22Rv1 (cell line): ENCODE measurements around the gene SIGLEC10.

ENCODE experiments used
- CTCF ChIP-seq: fragments of 450-650 bp; IDR thresholded peaks from 2 replicates; pipeline ENCODE4 v1.5.1; 2017; ENCODE audit warnings: mild to moderate bottlenecking
- ZFX ChIP-seq: fragments of 450-650 bp; IDR thresholded peaks from 2 replicates; pipeline ENCODE4 v1.6.1; 2017; ENCODE audit warnings: antibody characterized with exemption, borderline replicate concordance

DNA sequence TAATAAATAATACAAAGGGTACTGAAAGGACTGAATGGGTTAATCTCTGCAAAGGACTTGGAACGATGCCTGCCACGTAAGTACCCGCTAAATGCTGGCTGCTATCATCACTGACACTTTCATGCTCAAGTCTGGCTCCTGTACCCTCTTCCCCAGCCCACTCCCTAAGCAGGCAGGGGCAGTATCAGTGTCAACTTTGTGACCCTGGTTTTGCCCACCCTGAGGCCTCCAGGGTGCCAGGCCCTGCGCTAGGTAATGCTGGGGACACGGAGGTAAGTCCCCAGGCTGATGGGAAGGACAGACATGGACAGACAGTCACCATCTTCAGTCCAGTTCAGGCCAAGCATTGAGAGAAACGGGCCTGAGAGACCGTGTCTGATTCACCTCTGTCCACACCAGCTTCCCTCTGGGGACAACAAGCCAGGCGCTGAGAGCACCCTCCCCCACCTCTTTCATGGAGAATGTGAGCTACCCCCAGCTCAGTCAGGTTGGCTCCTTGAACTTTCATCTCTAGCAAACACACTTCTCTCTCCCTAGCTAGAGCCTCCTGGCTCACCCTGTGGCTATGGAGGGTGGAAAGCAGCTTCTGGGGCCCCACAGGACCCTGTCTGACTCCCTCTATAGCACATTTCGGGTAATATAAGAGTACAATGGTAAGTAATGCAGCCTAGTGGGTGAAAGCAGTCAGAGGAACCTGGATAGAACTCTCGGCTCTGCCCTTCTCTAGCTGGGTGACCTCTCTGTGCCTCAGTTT, 52.1 kb downstream of the SIGLEC10 start:
- TF ChIP-seq CTCF, result no peak
- TF ChIP-seq ZFX, result no peak
